ENCODE results near the gene PDGFA. TPM values are rescaled to one million over a fixed set of nuclear protein-coding genes. Genes with fewer than 3 reads are reported as not detected.

Gene PDGFA
- total and polyA plus RNA-seq, 4 experiments from 2014 or later: 0.20 TPM; not detected in 3

- Histone ChIP-seq H3K36me3 (ENCODE audit: insufficient read depth, low read length) (no peaks in the 10 kb centered on the region), H3K4me3 (ENCODE audit: low read length in 2 of 2) (no peak overlapping the region), H3K27me3 (ENCODE audit: insufficient read depth, low read length) (no peaks in the 10 kb centered on the region), H3K9me3 (ENCODE audit: control insufficient read depth in 1 of 2, low read length in 2 of 2) (no peaks in the 10 kb centered on the region), H3K4me1 (ENCODE audit: insufficient read depth, low read length) (no peaks in the 10 kb centered on the region), H3K27ac (ENCODE audit: low read depth, low read length) (no peak overlapping the region)
- Mint-ChIP-seq H3K4me1 (no peaks in the 10 kb centered on the region), H3K27me3 (no peaks in the 10 kb centered on the region), H3K27ac (no peak overlapping the region), H3K36me3 (peaks cover 0 to 4% of the 10 kb centered on the region in 2 donors), H3K4me3 (no peak overlapping the region), H3K9me3 (peaks cover 0 to 5% (median 0%) of the 10 kb centered on the region in 8 donors)
- CTCF ChIA-PET (ENCODE audit: partially characterized antibody): no interaction called here
- POLR2A ChIA-PET (ENCODE audit: partially characterized antibody): no interaction called here
- intact Hi-C loops (cut with micrococcal nuclease): no loop called here
- DNase-seq: no peak
Observed at GRCh38 chr7:549891-550625, 30.4 kb upstream of the PDGFA start.

DNA sequence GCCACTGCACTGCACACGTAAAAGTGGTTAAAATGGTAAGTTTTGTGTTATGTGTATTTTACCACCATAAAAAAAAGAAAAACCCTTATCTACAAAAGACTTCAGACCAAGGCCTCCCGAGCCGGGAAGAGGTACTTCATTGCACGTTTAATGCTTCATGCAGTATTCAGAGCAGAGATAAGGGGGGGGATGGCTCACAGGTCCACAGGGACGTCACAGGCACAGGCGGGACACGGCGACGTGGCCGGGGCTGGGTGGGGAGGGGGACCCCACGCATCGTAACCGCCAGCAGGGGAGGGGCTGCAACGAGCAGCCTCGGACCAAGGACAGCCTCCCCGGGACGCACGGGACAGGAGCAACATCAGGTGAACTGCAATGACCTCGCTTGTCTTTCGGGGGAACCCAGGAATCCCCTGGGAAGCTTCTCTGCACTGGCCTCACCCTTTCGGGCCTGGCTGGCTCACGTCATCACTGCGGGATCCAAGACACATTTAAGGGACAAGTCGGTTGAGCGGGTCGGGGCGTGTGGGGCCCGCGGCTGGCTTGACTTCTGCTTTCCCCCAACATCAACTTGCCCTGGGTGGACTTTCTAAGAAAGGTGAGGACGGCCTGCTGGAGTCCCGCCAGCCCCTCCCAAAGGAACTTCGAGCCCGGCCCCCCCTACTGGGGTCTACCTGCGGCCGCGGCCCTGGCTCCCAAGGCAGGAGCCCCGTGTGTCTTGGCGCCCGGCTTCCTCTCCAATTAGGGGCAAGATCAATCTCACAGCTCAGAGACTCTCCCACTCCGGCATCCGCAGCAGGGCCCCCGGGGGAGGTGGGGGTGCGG is 29.6 kb upstream of the PDGFA start:
- intact Hi-C loops (cut with micrococcal nuclease): no loop called here
- Mint-ChIP-seq H3K9me3 (peaks cover 0 to 6% (median 0%) of the 10 kb centered on the region in 8 donors), H3K4me3 (no peak overlapping the region), H3K36me3 (peaks cover 0 to 4% of the 10 kb centered on the region in 2 donors), H3K4me1 (no peaks in the 10 kb centered on the region), H3K27ac (no peak overlapping the region), H3K27me3 (no peaks in the 10 kb centered on the region)
- Histone ChIP-seq H3K27me3 (ENCODE audit: insufficient read depth, low read length) (no peaks in the 10 kb centered on the region), H3K4me1 (ENCODE audit: insufficient read depth, low read length) (no peaks in the 10 kb centered on the region), H3K4me3 (ENCODE audit: low read length in 2 of 2) (no peak overlapping the region), H3K9me3 (ENCODE audit: control insufficient read depth in 1 of 2, low read length in 2 of 2) (no peaks in the 10 kb centered on the region), H3K27ac (ENCODE audit: low read depth, low read length) (no peak overlapping the region), H3K36me3 (ENCODE audit: insufficient read depth, low read length) (no peaks in the 10 kb centered on the region)
- POLR2A ChIA-PET (ENCODE audit: partially characterized antibody): no interaction called here
- CTCF ChIA-PET (ENCODE audit: partially characterized antibody): no interaction called here
- no peak for DNase-seq

DNA sequence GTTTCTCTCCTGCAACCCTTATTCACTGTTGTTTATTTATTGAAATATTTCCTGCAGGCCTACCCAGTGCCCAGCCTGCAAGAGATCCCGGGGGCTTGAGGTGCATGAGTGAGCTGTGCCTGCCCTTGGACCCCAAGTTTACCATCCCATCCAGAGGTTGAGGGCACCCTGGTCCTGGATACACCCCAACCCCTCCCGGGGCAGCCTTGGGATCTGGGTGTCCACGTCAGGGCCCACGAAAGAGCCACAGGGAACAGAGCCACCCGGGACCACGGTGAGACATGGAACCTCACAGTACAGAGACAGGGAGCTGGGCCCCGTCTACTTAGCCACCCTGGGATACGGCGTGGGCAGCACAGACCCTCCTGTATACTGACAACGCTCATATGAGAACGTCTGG is 28.8 kb upstream of the PDGFA start:
- Histone ChIP-seq H3K4me1 (ENCODE audit: insufficient read depth, low read length) (no peaks in the 10 kb centered on the region), H3K9me3 (ENCODE audit: control insufficient read depth in 1 of 2, low read length in 2 of 2) (no peaks in the 10 kb centered on the region), H3K27ac (ENCODE audit: low read depth, low read length) (no peak overlapping the region), H3K4me3 (ENCODE audit: low read length in 2 of 2) (no peak overlapping the region), H3K27me3 (ENCODE audit: insufficient read depth, low read length) (no peaks in the 10 kb centered on the region), H3K36me3 (ENCODE audit: insufficient read depth, low read length) (no peaks in the 10 kb centered on the region)
- intact Hi-C loops (cut with micrococcal nuclease): no loop called here
- Mint-ChIP-seq H3K4me1 (no peaks in the 10 kb centered on the region), H3K9me3 (peaks cover 0 to 6% (median 0%) of the 10 kb centered on the region in 8 donors), H3K4me3 (no peak overlapping the region), H3K27ac (peak overlapping the region in 2 of 7 donors; percentile 41 to 69), H3K27me3 (no peaks in the 10 kb centered on the region), H3K36me3 (peaks cover 0 to 4% of the 10 kb centered on the region in 2 donors)
- ChIA-PET CTCF (ENCODE audit: partially characterized antibody) (no interaction called here), POLR2A (ENCODE audit: partially characterized antibody) (no interaction called here)
- no peak for DNase-seq

DNA sequence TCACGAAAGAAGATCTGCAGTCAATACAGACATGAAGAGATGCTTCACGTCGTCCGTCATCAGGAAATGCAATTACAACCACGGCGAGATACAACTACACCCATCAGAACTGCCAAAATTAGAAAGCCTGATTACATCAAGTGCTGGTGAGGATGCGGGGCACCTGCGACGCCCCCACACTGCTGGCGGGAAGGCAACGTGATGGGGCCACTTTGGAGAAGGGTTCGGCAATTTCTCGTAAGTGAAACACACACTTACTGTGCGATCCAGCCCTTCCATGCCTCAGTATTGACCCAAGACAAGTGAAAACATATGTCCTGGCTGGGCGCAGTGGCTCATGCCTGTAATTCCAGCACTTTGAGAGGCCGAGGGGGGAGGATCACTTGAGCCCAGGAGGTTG is 25.8 kb upstream of the PDGFA start:
- no peaks in the 10 kb centered on the region for H3K9me3 ChIP-seq (ENCODE audit: control insufficient read depth in 1 of 2, low read length in 2 of 2)
- no peaks in the 10 kb centered on the region for H3K36me3 ChIP-seq (ENCODE audit: insufficient read depth, low read length)
- DNase-seq: no peak
- Mint-ChIP-seq H3K4me3 (no peak overlapping the region), H3K36me3 (peaks cover 0 to 4% of the 10 kb centered on the region in 2 donors), H3K4me1 (no peaks in the 10 kb centered on the region), H3K27ac (peak overlapping the region in 1 of 7 donors; percentile 82), H3K27me3 (no peaks in the 10 kb centered on the region), H3K9me3 (peaks cover 0 to 6% (median under 1%) of the 10 kb centered on the region in 8 donors)
- intact Hi-C loops (cut with micrococcal nuclease): no loop called here
- H3K4me1 ChIP-seq (ENCODE audit: insufficient read depth, low read length): no peaks in the 10 kb centered on the region
- no peak overlapping the region for H3K27ac ChIP-seq (ENCODE audit: low read depth, low read length)
- H3K4me3 ChIP-seq (ENCODE audit: low read length in 2 of 2): no peak overlapping the region
- CTCF ChIA-PET (ENCODE audit: partially characterized antibody): no interaction called here
- POLR2A ChIA-PET (ENCODE audit: partially characterized antibody): no interaction called here
- H3K27me3 ChIP-seq (ENCODE audit: insufficient read depth, low read length): no peaks in the 10 kb centered on the region

- Mint-ChIP-seq H3K36me3 (peaks cover 0 to 4% of the 10 kb centered on the region in 2 donors), H3K27ac (no peak overlapping the region), H3K4me1 (no peaks in the 10 kb centered on the region), H3K9me3 (peaks cover 0 to 6% (median 2%) of the 10 kb centered on the region in 8 donors), H3K4me3 (no peak overlapping the region), H3K27me3 (no peaks in the 10 kb centered on the region)
- Histone ChIP-seq H3K9me3 (ENCODE audit: control insufficient read depth in 1 of 2, low read length in 2 of 2) (no peaks in the 10 kb centered on the region), H3K27me3 (ENCODE audit: insufficient read depth, low read length) (no peaks in the 10 kb centered on the region), H3K36me3 (ENCODE audit: insufficient read depth, low read length) (no peaks in the 10 kb centered on the region), H3K4me3 (ENCODE audit: low read length in 2 of 2) (no peak overlapping the region), H3K4me1 (ENCODE audit: insufficient read depth, low read length) (no peaks in the 10 kb centered on the region), H3K27ac (ENCODE audit: low read depth, low read length) (no peak overlapping the region)
- POLR2A ChIA-PET (ENCODE audit: partially characterized antibody): no interaction called here
- intact Hi-C loops (cut with micrococcal nuclease): no loop called here
- DNase-seq: no peak
- CTCF ChIA-PET (ENCODE audit: partially characterized antibody): no interaction called here
Observed at GRCh38 chr7:544338-545221, 24.9 kb upstream of the PDGFA start.

DNA sequence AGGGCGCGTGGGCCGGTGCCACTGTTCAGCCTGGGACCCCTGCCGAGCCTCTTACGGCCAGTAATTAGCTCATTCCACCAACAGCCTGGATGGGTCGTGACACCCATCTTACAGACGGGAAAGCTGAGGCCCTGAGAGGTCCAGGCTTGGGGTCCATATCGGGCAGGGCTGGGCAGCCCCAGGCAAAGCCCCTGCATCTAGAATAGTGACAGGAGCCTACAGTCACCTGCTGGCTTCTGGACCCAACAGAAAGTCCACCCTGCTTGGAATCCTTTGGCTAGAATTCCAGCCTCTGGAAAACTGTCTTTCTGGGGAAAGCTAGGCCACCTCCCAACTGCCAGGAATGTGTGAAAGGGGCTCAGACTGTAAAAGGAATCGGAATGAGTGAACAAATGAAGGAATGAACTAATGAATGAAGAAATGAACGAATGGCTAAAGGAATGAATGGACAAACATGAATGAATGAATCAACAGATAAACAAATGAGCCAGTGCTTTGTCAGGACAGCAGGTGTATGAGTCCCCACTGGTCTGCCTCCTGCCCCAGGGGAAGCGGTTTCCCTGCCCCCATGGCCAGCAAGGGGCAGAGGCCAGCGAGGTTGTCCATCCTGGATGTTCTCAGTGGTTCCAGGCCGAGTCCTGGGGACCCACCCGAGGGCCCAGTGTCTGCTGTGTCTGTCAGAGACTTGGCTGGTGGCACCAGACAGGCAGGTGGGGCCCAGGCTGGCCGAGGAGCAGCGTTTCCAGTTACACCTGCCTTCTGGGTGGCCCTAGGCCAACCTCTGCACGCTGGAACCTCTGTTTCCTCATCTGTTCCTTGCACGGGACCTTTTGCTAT is 24.1 kb upstream of the PDGFA start:
- CTCF ChIA-PET (ENCODE audit: partially characterized antibody): no interaction called here
- H3K9me3 ChIP-seq (ENCODE audit: control insufficient read depth in 1 of 2, low read length in 2 of 2): no peaks in the 10 kb centered on the region
- no peak overlapping the region for H3K27ac Mint-ChIP-seq
- DNase-seq: no peak
- H3K36me3 ChIP-seq (ENCODE audit: insufficient read depth, low read length): no peaks in the 10 kb centered on the region
- POLR2A ChIA-PET (ENCODE audit: partially characterized antibody): no interaction called here
- peaks cover 0 to 6% (median 2%) of the 10 kb centered on the region in 8 donors for H3K9me3 Mint-ChIP-seq
- H3K36me3 Mint-ChIP-seq: peaks cover 0 to 2% of the 10 kb centered on the region in 2 donors
- H3K27ac ChIP-seq (ENCODE audit: low read depth, low read length): no peak overlapping the region
- intact Hi-C loops (cut with micrococcal nuclease): no loop called here
- H3K4me3 ChIP-seq (ENCODE audit: low read length in 2 of 2): no peak overlapping the region
- no peaks in the 10 kb centered on the region for H3K27me3 Mint-ChIP-seq
- H3K27me3 ChIP-seq (ENCODE audit: insufficient read depth, low read length): no peaks in the 10 kb centered on the region
- no peaks in the 10 kb centered on the region for H3K4me1 Mint-ChIP-seq
- H3K4me3 Mint-ChIP-seq: no peak overlapping the region
- no peaks in the 10 kb centered on the region for H3K4me1 ChIP-seq (ENCODE audit: insufficient read depth, low read length)
